Ectodermal cell (in vitro differentiated cells): ENCODE measurements around the gene SOS2.

ENCODE experiments used
- H3K27ac ChIP-seq: 2 replicates; pipeline ENCODE4 v1.7.0; 2013; ENCODE audit warnings: mild to moderate bottlenecking, low read depth, low read length; ENCODE audit not compliant: insufficient read depth, poor library complexity, severe bottlenecking
- H3K27me3 ChIP-seq: 2 replicates; pipeline ENCODE4 v1.7.0; 2013; ENCODE audit warnings: mild to moderate bottlenecking, low read length; ENCODE audit not compliant: insufficient read depth, control insufficient read depth, poor library complexity, severe bottlenecking
- H3K36me3 ChIP-seq: one replicate; pipeline ENCODE4 v1.7.0; 2013; ENCODE audit warnings: low read length; ENCODE audit not compliant: control insufficient read depth, insufficient read depth
- H3K4me1 ChIP-seq: one replicate; pipeline ENCODE4 v1.7.0; 2013; ENCODE audit warnings: low read length; ENCODE audit not compliant: control insufficient read depth, insufficient read depth
- H3K4me3 ChIP-seq: 2 replicates; pipeline ENCODE4 v1.7.0; 2013; ENCODE audit warnings: low read depth, low read length, control low read depth; ENCODE audit not compliant: insufficient read depth
- H3K9me3 ChIP-seq: 2 replicates; pipeline ENCODE4 v1.7.0; 2013; ENCODE audit warnings: mild to moderate bottlenecking, low read length, moderate library complexity; ENCODE audit not compliant: control insufficient read depth
- WGBS, 2 experiments: methylation state at CpG; one replicate each; pipeline ENCODE4 v1.1.7; 2013; ENCODE audit warnings: missing lambda C conversion rate in 2 of 2; 5-methylcytosine and 5-hydroxymethylcytosine counted together

The SOS2 gene

GRCh38 chr14:50229681-50230080 lies 1.7 kb downstream of the SOS2 start:
- peaks cover 6% of the 10 kb centered on the region for H3K4me1 ChIP-seq
- peaks cover 4% of the 10 kb centered on the region for H3K9me3 ChIP-seq
- H3K36me3 ChIP-seq = no peaks in the 10 kb centered on the region
- 94 to 100% methylated on average over 2 of the region's 2 CpGs for WGBS, 2 experiments
- peaks cover 6% of the 10 kb centered on the region for H3K27me3 ChIP-seq
- H3K4me3 ChIP-seq = peak overlapping the region; percentile 61
- no peak overlapping the region for H3K27ac ChIP-seq

- peaks cover 6% of the 10 kb centered on the region for H3K27me3 ChIP-seq
- H3K4me3 ChIP-seq = no peak overlapping the region
- peaks cover 6% of the 10 kb centered on the region for H3K4me1 ChIP-seq
- H3K9me3 ChIP-seq = peaks cover 4% of the 10 kb centered on the region
- no peak overlapping the region for H3K27ac ChIP-seq
- WGBS, 2 experiments = 96 to 97% methylated on average over 1 to 2 of the region's 2 CpGs
- no peaks in the 10 kb centered on the region for H3K36me3 ChIP-seq
Observed at GRCh38 chr14:50228313-50228712, 3.1 kb downstream of the SOS2 start.

GRCh38 chr14:50225974-50226297 lies 5.4 kb downstream of the SOS2 start:
- WGBS, 2 experiments = 35 to 43% methylated on average over 4 to 5 of the region's 5 CpGs
- Histone ChIP-seq H3K27me3 (no peaks in the 10 kb centered on the region), H3K9me3 (peaks cover 4% of the 10 kb centered on the region), H3K36me3 (no peaks in the 10 kb centered on the region), H3K4me1 (peaks cover 6% of the 10 kb centered on the region), H3K4me3 (no peak overlapping the region), H3K27ac (no peak overlapping the region)

GRCh38 chr14:50225067-50225973 lies 6.1 kb downstream of the SOS2 start:
- no peak overlapping the region for H3K4me3 ChIP-seq
- no peak overlapping the region for H3K27ac ChIP-seq
- 82 to 90% methylated on average over 5 of the region's 5 CpGs for WGBS, 2 experiments
- no peaks in the 10 kb centered on the region for H3K36me3 ChIP-seq
- no peaks in the 10 kb centered on the region for H3K27me3 ChIP-seq
- peaks cover 4% of the 10 kb centered on the region for H3K9me3 ChIP-seq
- peaks cover 6% of the 10 kb centered on the region for H3K4me1 ChIP-seq

- H3K27ac ChIP-seq = no peak overlapping the region
- no peaks in the 10 kb centered on the region for H3K4me1 ChIP-seq
- H3K4me3 ChIP-seq = no peak overlapping the region
- H3K27me3 ChIP-seq = no peaks in the 10 kb centered on the region
- WGBS, 2 experiments = 75 to 89% methylated on average over 1 of the region's 1 CpG
- H3K36me3 ChIP-seq = no peaks in the 10 kb centered on the region
- H3K9me3 ChIP-seq = no peaks in the 10 kb centered on the region
Observed at GRCh38 chr14:50222055-50222613, 9.2 kb downstream of the SOS2 start.

- 90 to 92% methylated on average over 5 of the region's 5 CpGs for WGBS, 2 experiments
- no peak overlapping the region for H3K27ac ChIP-seq
- H3K27me3 ChIP-seq = no peaks in the 10 kb centered on the region
- H3K4me3 ChIP-seq = no peak overlapping the region
- no peaks in the 10 kb centered on the region for H3K36me3 ChIP-seq
- H3K9me3 ChIP-seq = no peaks in the 10 kb centered on the region
- no peaks in the 10 kb centered on the region for H3K4me1 ChIP-seq
Observed at GRCh38 chr14:50218501-50218900, 12.9 kb downstream of the SOS2 start.

- Histone ChIP-seq H3K27me3 (no peaks in the 10 kb centered on the region), H3K27ac (no peak overlapping the region), H3K4me1 (no peaks in the 10 kb centered on the region), H3K36me3 (no peaks in the 10 kb centered on the region), H3K4me3 (no peak overlapping the region), H3K9me3 (no peaks in the 10 kb centered on the region)
- 97 to 100% methylated on average over 2 of the region's 2 CpGs for WGBS, 2 experiments
Observed at GRCh38 chr14:50215416-50215815, 16.0 kb downstream of the SOS2 start.

GRCh38 chr14:50213795-50214194 lies 17.6 kb downstream of the SOS2 start:
- Histone ChIP-seq H3K4me1 (no peaks in the 10 kb centered on the region), H3K27me3 (no peaks in the 10 kb centered on the region), H3K27ac (no peak overlapping the region), H3K9me3 (no peaks in the 10 kb centered on the region), H3K36me3 (no peaks in the 10 kb centered on the region), H3K4me3 (no peak overlapping the region)
- WGBS, 2 experiments = no CpG with 5 or more reads among the region's 2 CpGs

GRCh38 chr14:50212726-50213125 lies 18.7 kb downstream of the SOS2 start:
- 44 to 56% methylated on average over 2 to 3 of the region's 3 CpGs for WGBS, 2 experiments
- Histone ChIP-seq H3K9me3 (no peaks in the 10 kb centered on the region), H3K36me3 (no peaks in the 10 kb centered on the region), H3K4me3 (no peak overlapping the region), H3K4me1 (no peaks in the 10 kb centered on the region), H3K27me3 (no peaks in the 10 kb centered on the region), H3K27ac (no peak overlapping the region)

- Histone ChIP-seq H3K36me3 (no peaks in the 10 kb centered on the region), H3K4me1 (no peaks in the 10 kb centered on the region), H3K27ac (no peak overlapping the region), H3K4me3 (no peak overlapping the region), H3K9me3 (no peaks in the 10 kb centered on the region), H3K27me3 (no peaks in the 10 kb centered on the region)
- no CpG with 5 or more reads among the region's 1 CpG for WGBS, 2 experiments
Observed at GRCh38 chr14:50210074-50210473, 21.3 kb downstream of the SOS2 start.
